GM18861 (cell line): Measurements from ENCODE around the gene AREG.

Source experiments
- ATAC-seq: cut with Tn5 transposase; IDR thresholded peaks from one replicate; pipeline ENCODE4 v1.9.1; 2021; ENCODE audit not compliant: unreplicated experiment

The AREG gene

GRCh38 chr4:74504212-74504611, 59.3 kb downstream of the AREG start:
- no peak for ATAC-seq
